IPS-NIHi7 (cell line): Measurements from ENCODE around the gene MESP2.
A peak's percentile ranks its signal among the peaks of the same experiment; 100 is the strongest.

Experiments
- DNase-seq: peaks from one replicate; pipeline ENCODE4 v3.0.0; 2012; ENCODE audit warnings: mixed read lengths; ENCODE audit errors: extremely low spot score

MESP2 gene

DNA sequence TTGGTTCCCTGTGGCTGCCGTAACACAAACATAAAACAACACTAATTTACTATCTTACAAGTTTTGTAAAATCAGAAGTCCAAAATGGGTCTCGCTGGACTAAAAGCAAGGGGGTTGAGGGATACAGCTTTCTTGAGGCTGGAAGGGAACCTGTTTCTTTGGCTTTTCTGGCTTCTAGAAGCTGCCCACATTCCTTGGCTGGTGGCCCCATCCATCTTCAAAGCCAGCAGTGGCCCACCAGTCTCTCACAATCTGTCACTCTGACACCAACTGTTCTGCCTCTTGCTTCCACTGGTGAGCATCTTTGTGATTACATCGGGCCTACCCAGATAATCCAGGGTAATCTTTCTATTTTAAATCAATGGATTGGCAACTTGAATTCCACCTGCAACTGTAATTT lies 39.6 kb downstream of the MESP2 start:
- DNase-seq, result no peak

DNA sequence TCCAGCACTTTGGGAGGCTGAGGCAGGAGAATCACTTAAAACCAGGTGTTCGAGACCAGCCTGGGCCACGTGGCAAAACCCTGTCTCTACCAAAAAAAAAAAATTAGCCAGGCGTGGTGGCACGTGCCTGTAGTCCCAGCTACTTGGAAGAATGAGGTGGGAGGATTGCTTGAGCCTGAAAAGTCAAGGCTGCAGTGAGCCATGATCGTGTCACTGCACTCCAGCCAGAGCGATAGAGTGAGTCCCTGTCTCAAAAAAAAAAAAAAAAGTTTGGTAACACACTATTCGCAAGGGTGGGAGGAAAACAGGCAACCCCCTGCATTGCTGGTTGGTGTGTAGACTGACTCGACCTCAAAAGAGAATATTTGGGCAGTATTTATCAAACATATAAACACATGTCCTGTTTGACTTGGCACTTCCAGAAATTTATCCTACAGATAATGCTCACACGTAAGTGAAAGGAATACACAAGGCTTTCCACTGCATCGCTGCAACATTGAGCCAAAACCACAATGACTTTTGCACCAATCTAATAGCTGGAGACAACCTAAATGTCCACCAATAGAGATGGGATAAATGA lies 41.7 kb downstream of the MESP2 start:
- DNase-seq, result no peak

DNA sequence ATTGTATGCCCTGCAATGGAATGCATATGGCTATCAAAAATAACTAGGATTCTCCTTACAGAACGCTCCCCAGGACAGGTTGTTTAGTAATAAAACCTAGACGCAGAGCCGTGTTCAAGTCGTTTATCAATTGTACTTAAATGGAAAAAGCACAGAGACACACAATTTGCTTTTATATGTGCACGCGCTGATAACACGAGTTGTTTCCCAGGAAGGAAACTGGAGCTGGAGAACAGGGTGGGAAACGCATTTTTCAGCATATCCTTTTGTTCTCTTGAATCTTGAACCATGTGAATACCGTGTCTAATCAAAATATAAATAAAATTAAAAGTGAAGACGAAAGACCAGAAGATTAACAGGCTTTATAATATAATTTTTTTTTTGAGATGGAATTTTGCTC lies 42.2 kb downstream of the MESP2 start:
- DNase-seq, result no peak

DNA sequence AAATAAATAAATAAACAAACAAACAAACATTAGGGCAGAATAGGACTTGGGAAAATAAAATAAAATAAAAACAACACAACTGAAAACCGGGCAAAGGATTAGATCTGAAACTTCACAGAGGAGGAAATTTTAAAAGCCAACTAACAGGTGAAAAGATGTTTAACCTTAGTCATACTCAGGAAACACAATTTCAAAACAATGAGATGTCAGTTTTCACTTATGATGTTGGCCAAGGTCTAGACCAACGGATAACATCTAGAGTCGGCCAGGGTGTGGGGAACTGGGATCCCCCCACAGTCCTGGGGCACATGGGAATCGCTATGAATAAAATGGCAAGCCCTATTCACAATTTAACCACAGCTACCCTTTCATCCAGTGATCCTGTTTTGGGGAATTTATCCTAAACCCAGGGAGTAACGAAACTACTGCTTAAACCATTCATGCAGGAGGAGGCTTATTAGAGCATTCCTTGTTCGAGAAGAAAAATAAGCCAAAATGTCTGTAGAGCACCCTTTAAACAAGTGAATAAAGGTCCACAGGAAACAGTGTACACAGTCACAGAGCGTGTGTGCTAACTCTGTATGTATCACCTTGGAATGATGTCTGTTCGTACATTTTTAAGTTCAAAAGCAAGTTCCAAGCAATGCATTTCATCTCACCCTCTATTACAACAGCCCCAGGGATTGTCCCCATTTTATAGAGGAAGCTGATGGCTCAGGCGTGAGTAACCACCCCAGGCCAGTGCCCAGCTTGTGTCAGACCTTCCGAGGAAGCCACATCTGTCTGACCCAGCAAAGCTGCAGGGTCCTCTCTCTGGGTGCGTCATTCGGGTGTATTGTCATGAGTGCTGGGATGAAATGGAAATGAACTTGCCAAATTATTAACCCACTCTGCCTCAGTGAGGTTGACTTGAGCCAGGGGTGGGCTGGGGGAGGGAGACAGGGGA lies 44.8 kb downstream of the MESP2 start:
- no peak for DNase-seq

DNA sequence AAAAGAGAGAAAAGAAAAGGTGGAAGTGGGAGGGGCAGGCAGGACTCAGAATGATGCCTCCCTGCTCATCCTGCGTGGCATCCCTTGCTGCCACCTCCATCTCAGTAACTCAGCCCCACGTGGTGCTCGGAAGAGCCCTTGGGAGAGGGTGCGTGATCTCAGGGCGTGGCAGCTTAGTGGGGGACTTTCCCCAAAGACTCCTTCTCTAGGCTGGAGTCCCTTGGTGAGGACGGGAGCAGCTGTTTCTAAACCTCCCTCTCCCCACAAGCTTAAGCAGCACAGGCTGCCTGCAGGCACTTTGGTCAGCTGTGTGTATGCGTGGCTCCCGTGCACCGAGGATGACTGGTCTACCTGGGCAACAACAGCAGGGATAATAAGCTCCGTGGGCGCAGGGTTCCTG lies 45.9 kb downstream of the MESP2 start:
- DNase-seq, result no peak

DNA sequence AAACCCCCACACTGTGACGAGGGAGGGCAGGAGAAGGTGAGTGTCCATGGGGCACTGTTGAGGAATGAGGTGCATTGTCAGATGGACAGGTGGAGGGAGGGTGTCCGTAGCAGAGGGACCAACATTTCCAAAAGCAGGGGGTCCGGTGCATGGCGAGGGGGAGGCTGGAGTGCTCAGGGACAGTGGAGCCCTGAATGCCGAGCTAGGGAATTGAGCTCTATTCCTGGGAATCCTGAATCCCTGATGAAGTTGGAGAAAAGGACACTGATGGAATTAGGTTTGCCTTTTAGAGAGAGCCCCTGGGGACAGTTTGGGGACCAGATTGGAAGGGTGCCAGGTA lies 46.4 kb downstream of the MESP2 start:
- no peak for DNase-seq

DNA sequence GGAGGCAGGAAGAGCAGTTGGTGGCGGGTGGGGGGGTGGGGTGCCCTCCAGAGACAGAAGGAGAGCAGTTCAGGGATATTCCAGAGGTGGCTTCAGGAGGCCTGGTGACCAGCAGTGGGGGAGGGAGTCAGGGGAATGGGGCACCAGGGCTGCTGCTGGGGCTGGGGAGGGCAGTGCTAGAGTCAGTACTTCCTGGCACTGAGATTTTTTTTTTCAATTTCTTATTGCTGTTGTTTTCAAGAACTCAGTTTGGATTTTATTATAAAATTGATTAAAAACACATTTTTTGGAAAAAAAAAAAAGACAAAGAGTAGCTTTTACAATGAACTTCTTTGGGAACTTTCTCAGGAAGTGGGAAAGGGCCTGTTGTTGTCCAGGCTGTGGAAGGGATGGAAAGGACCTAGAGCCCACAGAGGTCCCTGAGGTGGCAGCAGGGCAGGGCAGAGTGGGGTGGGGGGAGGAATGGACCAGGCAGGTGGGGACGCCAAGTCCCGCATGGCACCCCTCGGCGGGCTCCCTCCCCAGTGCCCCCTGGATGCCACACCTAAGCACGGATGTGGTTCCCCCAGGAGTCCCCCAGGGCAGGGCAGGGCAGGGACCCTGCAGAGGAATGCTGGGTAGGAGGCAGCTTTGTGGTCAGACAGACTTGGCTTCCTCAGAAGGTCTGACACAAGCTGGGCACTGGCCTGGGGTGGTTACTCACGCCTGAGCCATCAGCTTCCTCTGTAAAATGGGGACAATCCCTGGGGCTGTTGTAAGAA lies 47.0 kb downstream of the MESP2 start:
- no peak for DNase-seq

DNA sequence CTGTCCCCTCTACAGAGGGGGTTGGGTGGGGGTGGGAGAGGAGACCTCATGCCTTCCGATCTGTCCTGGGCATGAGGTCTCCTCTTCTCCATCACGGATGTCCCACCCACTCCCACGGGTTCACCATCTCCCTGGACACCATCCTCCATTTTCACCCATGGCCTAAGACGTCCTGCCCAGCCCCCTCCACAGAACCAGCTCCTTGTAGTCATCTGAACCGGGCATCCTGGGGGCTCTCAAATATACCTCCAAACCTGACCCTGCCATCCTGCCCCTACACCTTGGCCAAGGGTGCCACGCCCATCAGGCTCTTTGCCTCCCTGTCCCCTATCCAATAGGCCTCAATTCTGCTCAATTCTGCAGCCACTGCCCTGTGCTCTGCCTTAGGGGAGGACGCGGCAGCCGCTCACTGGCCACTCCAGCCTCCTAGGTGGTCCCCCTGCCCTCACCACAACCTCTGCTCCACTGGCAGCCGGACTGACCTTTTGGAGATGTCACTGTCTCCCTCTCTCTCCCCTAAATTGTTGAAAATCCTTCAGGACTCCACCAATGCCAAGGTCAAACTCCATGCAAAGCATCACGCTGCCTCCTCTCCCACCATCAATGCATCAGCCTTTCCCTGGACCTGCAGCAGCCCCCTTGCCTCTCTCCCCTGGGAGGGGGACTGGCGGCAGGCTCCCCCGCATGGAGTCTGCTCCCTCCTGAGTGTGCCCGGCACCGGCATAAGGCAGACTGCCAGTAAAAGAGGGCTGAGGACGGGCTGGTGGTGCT lies 47.9 kb downstream of the MESP2 start:
- DNase-seq, result peak; percentile 9

DNA sequence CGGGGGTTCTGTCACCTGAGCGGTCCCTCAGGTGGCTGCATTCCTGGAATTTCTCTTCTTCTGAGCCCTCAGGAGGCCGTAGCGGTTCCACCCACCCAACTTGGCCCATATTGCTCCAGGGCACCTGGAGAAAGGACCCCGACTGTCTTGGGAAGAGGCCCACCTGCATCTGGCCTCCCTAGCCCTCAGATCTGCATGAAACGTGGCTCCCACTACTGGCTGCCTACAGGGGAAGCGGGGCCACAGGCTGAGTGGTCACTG lies 48.4 kb downstream of the MESP2 start:
- peak; percentile 24 for DNase-seq

DNA sequence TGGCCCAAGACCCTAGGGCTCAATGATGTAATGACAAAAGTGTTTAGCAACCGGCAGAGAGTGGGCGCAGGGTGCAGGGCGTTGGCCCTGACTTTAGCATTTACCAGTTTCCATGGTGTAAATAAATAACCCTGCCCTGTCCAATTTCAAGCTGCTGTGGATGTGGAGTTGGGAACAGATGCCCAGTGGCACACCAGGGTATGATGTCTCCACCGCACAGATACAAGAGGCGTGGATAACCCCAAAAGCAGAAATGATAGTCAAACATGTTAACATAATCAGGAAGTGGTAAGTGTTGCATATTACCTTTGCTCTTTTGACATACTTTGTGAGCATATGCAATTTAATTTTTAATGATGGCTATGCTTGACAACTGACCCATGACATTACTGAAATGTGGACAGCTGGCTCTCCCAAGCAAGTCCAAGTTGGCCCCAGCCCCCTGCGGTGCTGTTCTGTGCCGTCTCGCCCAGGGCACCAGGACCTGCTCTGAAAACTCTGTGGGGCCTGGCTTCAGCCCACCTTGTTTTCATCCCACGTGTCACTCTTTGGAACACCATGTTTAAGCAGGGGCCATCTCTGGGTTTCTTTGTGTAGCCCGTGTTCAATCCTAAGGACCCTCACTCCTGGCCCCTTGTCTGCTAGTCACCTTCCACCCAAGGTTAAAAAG lies 49.3 kb downstream of the MESP2 start:
- no peak for DNase-seq

DNA sequence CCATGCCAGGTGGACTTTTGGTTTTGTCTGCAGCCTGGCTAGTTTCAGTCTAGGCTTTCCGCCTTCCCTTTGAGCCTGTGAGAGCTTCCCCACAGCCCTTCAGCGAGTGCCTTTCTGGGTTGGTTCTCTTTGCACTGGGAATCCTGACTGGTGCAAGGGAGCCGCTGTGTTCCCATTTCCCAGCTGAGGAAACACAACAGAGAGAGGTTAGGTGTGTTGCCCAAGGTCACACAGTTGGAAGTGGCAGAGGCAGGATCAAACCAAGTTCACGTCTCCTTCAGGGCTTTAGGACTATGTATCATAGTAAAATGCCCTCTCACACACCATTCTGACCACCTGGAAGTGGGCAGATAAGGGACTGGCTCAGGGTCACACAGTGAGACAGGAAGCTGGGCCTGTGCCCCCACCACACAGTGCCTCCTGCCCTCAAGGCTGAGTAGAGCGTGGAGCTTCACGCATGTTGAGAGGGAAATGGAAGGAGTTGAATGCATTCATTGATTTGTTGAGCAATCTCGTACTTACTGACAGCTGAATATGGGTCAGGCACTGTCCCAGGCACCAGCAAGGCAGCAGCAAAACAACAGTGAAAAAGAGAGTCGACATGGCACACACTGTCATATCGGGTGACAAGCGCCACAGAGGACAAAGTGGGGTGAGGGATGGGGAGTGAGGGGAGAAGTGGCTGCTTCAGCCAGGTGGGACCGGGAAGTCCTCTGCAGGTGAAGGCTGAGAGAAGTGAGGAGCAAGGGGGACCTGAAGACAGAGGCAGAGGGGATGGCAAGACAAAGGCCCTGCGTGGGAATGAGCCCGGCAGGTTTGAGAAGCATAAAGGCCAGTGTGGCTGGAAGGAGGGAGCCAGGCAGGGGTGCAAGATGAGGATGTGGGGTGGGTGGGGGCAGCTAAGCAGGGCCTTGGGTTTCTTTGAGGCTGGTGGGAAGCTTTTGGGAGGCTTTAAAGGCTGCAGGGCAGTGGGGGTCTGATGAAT lies 50.8 kb downstream of the MESP2 start:
- DNase-seq, result no peak

DNA sequence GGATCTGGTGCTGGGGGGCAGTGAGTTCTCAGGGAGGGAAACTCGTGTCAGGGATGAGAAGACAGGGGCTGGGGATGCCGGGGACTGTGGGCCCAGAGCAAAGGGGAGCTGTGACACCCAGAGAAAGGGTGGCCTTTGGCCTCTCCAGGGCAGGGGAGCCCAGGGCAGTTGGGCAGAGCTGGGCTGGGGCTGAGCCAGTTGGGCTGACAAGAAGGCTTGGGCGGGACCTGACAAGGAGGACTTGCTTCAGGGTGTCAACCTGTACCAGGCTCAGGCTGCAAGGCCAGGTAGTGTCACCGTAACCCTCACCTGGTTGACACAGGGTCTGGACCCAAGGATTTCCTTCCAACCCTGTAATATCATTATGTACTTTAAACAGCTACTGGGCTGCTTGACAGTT lies 51.7 kb downstream of the MESP2 start:
- DNase-seq, result no peak
